ENCODE data around the gene BMPER. TPM values are rescaled to one million over a fixed set of nuclear protein-coding genes. Genes with fewer than 3 reads are reported as not detected.

Gene BMPER
- total RNA-seq, 1 donor, result 11.2 TPM

- Histone ChIP-seq H3K4me2 (ENCODE audit: insufficient read depth, low read length) (no peak overlapping the region), H4K20me1 (ENCODE audit: insufficient read depth, low read length) (peaks cover 15% of the 10 kb centered on the region), H3K27ac (ENCODE audit: low read depth, low read length) (no peak overlapping the region), H3K36me3 (ENCODE audit: insufficient read depth, low read length) (no peaks in the 10 kb centered on the region), H3K79me2 (ENCODE audit: insufficient read depth, low read length) (peaks cover 6% of the 10 kb centered on the region), H3K4me1 (ENCODE audit: insufficient read depth, low read length) (peaks cover 17% of the 10 kb centered on the region), H3K27me3 (ENCODE audit: insufficient read depth, low read length) (no peaks in the 10 kb centered on the region), H2AFZ (ENCODE audit: low read length) (no peak overlapping the region), H3K4me3 (ENCODE audit: insufficient read depth, low read length) (no peak overlapping the region), H3K9me3 (ENCODE audit: low read depth, low read length) (no peaks in the 10 kb centered on the region)
- TF ChIP-seq CTCF (IDR thresholded peaks at IDR 0.05; ENCODE audit: extremely low read depth, low read depth, low read length), result no peak
- no peak for DNase-seq (ENCODE audit: insufficient read length, low spot score, missing footprints)
These were observed 205.7 kb downstream of the BMPER start for GRCh38 chr7:34111031-34111430.

- Histone ChIP-seq H3K79me2 (ENCODE audit: insufficient read depth, low read length) (no peaks in the 10 kb centered on the region), H3K4me1 (ENCODE audit: insufficient read depth, low read length) (no peaks in the 10 kb centered on the region), H3K9me3 (ENCODE audit: low read depth, low read length) (no peaks in the 10 kb centered on the region), H4K20me1 (ENCODE audit: insufficient read depth, low read length) (no peaks in the 10 kb centered on the region), H2AFZ (ENCODE audit: low read length) (no peak overlapping the region), H3K36me3 (ENCODE audit: insufficient read depth, low read length) (no peaks in the 10 kb centered on the region), H3K27me3 (ENCODE audit: insufficient read depth, low read length) (no peaks in the 10 kb centered on the region), H3K4me2 (ENCODE audit: insufficient read depth, low read length) (no peak overlapping the region), H3K4me3 (ENCODE audit: insufficient read depth, low read length) (no peak overlapping the region), H3K27ac (ENCODE audit: low read depth, low read length) (no peak overlapping the region)
- TF ChIP-seq CTCF (IDR thresholded peaks at IDR 0.05; ENCODE audit: extremely low read depth, low read depth, low read length), result no peak
- DNase-seq (ENCODE audit: insufficient read length, low spot score, missing footprints), result no peak
These were observed 210.2 kb downstream of the BMPER start for GRCh38 chr7:34115503-34115902.

DNA sequence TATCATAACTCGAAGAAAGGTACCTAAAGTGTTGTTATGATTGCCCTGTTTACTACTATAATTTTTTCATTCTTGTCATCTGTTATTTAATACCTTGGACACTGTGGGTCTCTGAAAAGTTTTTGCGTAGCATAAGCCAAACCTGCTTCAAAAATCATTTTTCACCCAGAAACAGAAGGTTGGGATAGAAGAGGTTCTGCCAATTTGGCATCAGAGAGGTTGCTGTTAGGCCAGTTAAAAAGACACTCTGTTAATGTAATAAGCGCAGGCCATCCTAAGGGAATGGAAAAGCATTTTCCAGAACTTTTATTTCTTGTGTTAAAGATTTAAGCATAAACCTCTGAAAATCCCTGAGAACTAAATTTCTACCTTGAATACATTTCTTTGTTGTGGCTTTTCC lies 212.2 kb downstream of the BMPER start:
- Histone ChIP-seq H3K79me2 (ENCODE audit: insufficient read depth, low read length) (no peaks in the 10 kb centered on the region), H2AFZ (ENCODE audit: low read length) (no peak overlapping the region), H3K4me1 (ENCODE audit: insufficient read depth, low read length) (no peaks in the 10 kb centered on the region), H3K4me2 (ENCODE audit: insufficient read depth, low read length) (no peak overlapping the region), H3K27ac (ENCODE audit: low read depth, low read length) (no peak overlapping the region), H4K20me1 (ENCODE audit: insufficient read depth, low read length) (no peaks in the 10 kb centered on the region), H3K27me3 (ENCODE audit: insufficient read depth, low read length) (no peaks in the 10 kb centered on the region), H3K36me3 (ENCODE audit: insufficient read depth, low read length) (no peaks in the 10 kb centered on the region), H3K9me3 (ENCODE audit: low read depth, low read length) (no peaks in the 10 kb centered on the region), H3K4me3 (ENCODE audit: insufficient read depth, low read length) (no peak overlapping the region)
- no peak for DNase-seq (ENCODE audit: insufficient read length, low spot score, missing footprints)
- no peak for TF ChIP-seq CTCF (IDR thresholded peaks at IDR 0.05; ENCODE audit: extremely low read depth, low read depth, low read length)

DNA sequence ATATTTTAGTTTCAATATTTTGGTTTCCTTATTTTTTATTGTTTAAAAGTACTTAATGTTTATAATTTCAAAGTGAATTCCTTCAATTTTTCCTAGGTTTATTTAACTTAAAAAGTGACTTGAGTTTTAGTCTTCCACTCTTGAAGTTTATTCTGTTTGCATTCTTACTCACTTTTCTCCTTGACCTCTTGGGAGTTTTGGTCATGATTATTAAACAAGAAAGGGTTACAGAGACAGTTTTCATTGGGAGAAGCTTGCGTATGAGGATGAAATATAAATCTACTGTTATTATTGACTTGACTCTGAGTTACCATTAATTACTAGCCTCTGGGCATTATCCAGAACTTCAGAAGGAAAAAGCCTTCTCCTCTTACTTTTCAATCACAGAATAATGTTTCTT lies 216.0 kb downstream of the BMPER start:
- H3K4me2 ChIP-seq (ENCODE audit: insufficient read depth, low read length), result no peak overlapping the region
- H3K4me3 ChIP-seq (ENCODE audit: insufficient read depth, low read length), result no peak overlapping the region
- no peak for TF ChIP-seq CTCF (IDR thresholded peaks at IDR 0.05; ENCODE audit: extremely low read depth, low read depth, low read length)
- H3K4me1 ChIP-seq (ENCODE audit: insufficient read depth, low read length), result no peaks in the 10 kb centered on the region
- no peaks in the 10 kb centered on the region for H4K20me1 ChIP-seq (ENCODE audit: insufficient read depth, low read length)
- no peaks in the 10 kb centered on the region for H3K9me3 ChIP-seq (ENCODE audit: low read depth, low read length)
- H3K27me3 ChIP-seq (ENCODE audit: insufficient read depth, low read length), result no peaks in the 10 kb centered on the region
- no peaks in the 10 kb centered on the region for H3K79me2 ChIP-seq (ENCODE audit: insufficient read depth, low read length)
- H3K36me3 ChIP-seq (ENCODE audit: insufficient read depth, low read length), result no peaks in the 10 kb centered on the region
- no peak overlapping the region for H3K27ac ChIP-seq (ENCODE audit: low read depth, low read length)
- DNase-seq (ENCODE audit: insufficient read length, low spot score, missing footprints), result no peak
- no peak overlapping the region for H2AFZ ChIP-seq (ENCODE audit: low read length)

Data from osteoblast (primary cell).